HG03520 (cell line): ENCODE data around the gene APBA1.
"Not testable (repeated sequence)": the region's sequence is repeated elsewhere in the genome, so short reads cannot be mapped to it uniquely, and the experiment has no call there.

Source experiments
- ATAC-seq: cut with Tn5 transposase; IDR thresholded peaks from one replicate; pipeline ENCODE4 v1.9.1; 2021; ENCODE audit warnings: mild to moderate bottlenecking, moderate library complexity; ENCODE audit not compliant: unreplicated experiment

Gene APBA1

GRCh38 chr9:69452110-69452782, 219.9 kb downstream of the APBA1 start:
- no peak for ATAC-seq

- ATAC-seq, result no peak
Observed at GRCh38 chr9:69446496-69446895, 225.7 kb downstream of the APBA1 start.

GRCh38 chr9:69445251-69445650, 226.9 kb downstream of the APBA1 start:
- ATAC-seq, result no peak

- no peak for ATAC-seq
Observed at GRCh38 chr9:69444791-69445190, 227.4 kb downstream of the APBA1 start.

GRCh38 chr9:69444021-69444420, 228.2 kb downstream of the APBA1 start:
- no peak for ATAC-seq

GRCh38 chr9:69443178-69443577, 229.0 kb downstream of the APBA1 start:
- ATAC-seq, result no peak

- ATAC-seq, result no peak
Observed at GRCh38 chr9:69442486-69442885, 229.7 kb downstream of the APBA1 start.

GRCh38 chr9:69440254-69440955, 231.8 kb downstream of the APBA1 start:
- ATAC-seq, result not testable (repeated sequence)

GRCh38 chr9:69439654-69440053, 232.5 kb downstream of the APBA1 start:
- ATAC-seq, result not testable (repeated sequence)

GRCh38 chr9:69433968-69434367, 238.2 kb downstream of the APBA1 start:
- no peak for ATAC-seq

GRCh38 chr9:69433392-69433791, 238.8 kb downstream of the APBA1 start:
- ATAC-seq, result no peak

GRCh38 chr9:69432623-69433022, 239.5 kb downstream of the APBA1 start:
- ATAC-seq, result no peak

GRCh38 chr9:69431777-69432176, 240.4 kb downstream of the APBA1 start:
- ATAC-seq, result no peak

GRCh38 chr9:69431203-69431602, 241.0 kb downstream of the APBA1 start:
- no peak for ATAC-seq

- no peak for ATAC-seq
Observed at GRCh38 chr9:69430206-69430605, 242.0 kb downstream of the APBA1 start.

GRCh38 chr9:69429281-69429680, 242.9 kb downstream of the APBA1 start:
- ATAC-seq, result no peak

GRCh38 chr9:69428017-69428785, 244.0 kb downstream of the APBA1 start:
- no peak for ATAC-seq

- no peak for ATAC-seq
Observed at GRCh38 chr9:69427286-69427685, 244.9 kb downstream of the APBA1 start.

- no peak for ATAC-seq
Observed at GRCh38 chr9:69425136-69425801, 246.9 kb downstream of the APBA1 start.

GRCh38 chr9:69421908-69422801, 250.0 kb downstream of the APBA1 start:
- ATAC-seq, result peak; percentile 51
